GM18951 (cell line): ENCODE data around the gene TTBK1.

Source experiments
- POLR2A ChIP-seq: IDR thresholded peaks from 4 replicates; pipeline ENCODE4 v1.6.1; 2011; ENCODE audit warnings: mild to moderate bottlenecking; ENCODE audit not compliant: insufficient read length, insufficient read depth; ENCODE audit errors: extremely low read depth
- in situ Hi-C: fragments of 300-500 bp; cut with MboI; formaldehyde crosslinking; loops from one replicate; pipeline ENCODE4 v1.12.0; 2022; ENCODE audit warnings: low sequenced_read_pairs, mixed read lengths, inconsistent platforms; ENCODE audit not compliant: unreplicated experiment

TTBK1 gene

GRCh38 chr6:43274916-43275597, 31.8 kb downstream of the TTBK1 start:
- in situ Hi-C loops = no loop called here

GRCh38 chr6:43275801-43276576, 32.7 kb downstream of the TTBK1 start:
- TF ChIP-seq POLR2A = no peak
- in situ Hi-C loops = no loop called here

More at GRCh38 chr6:43274916-43275597, 31.8 kb downstream of the TTBK1 start:
- no peak for TF ChIP-seq POLR2A

GRCh38 chr6:43276577-43277305, 33.5 kb downstream of the TTBK1 start:
- no peak for TF ChIP-seq POLR2A
- in situ Hi-C loops = no loop called here

- in situ Hi-C loops = no loop called here
- TF ChIP-seq POLR2A = no peak
Measured at GRCh38 chr6:43277306-43277642, 34.0 kb downstream of the TTBK1 start.

DNA sequence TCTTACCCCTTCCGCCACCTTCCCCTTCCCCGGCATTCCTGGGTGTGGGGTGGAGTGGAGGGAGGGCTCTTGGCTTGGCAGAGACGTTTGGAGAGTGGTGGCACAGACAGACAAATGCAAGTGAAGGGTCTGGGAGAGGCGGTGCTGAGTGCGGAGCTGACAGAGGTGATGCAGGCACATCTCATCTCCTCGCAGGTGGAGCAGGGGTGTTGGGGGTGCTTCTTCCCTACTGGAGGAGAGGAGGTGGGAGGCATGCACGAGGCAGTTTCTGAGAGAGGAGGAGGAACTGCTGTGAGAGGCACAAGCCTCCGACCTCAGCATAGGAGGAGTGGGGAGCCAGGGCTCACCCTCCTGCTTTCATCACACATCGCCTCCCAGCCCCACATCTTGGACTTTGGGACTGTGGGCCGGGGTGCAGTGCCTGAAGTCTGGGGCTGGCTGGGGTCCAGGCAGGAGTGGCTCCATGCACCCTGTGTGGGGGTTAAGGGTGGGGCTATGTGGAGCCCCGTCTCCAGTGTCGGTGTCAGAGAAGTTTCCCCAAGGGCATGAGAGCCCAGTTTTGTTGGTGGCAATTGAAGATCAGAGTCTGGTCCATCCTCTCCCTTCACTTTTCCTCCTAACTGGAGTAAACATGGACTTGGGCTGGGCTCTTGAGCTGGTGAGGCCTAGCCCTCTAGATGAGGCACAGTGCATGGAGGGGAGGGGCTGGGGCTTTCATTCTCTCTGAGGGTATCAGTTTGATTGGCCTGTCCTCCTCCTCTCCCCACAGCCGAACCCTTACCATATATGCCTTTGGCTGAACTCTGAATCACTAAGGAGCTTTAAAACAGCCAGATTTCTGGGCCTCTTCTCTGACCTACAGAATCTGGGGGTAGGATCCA, 34.6 kb downstream of the TTBK1 start:
- no peak for TF ChIP-seq POLR2A
- in situ Hi-C loops = no loop called here

GRCh38 chr6:43278524-43279078, 35.3 kb downstream of the TTBK1 start:
- no peak for TF ChIP-seq POLR2A
- in situ Hi-C loops = no loop called here

DNA sequence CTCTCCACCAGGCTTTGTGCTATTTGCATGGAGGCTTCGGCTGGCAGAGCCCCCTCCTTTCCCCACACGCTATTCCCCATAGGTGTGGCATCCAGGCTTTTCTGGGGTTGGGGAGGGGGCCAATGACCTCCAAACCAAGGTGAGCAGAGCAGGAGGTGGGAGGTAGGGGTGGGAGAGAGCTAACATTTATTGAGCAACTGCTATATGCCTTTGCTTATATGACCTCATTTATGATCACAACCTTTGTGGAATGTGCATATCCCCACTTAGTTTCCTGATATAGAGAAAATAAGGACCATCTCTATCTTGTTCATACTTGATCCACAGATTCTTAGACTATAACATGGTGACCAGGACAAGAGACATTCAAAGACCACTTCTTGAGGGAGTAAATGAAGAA, 37.0 kb downstream of the TTBK1 start:
- in situ Hi-C loops = no loop called here

DNA sequence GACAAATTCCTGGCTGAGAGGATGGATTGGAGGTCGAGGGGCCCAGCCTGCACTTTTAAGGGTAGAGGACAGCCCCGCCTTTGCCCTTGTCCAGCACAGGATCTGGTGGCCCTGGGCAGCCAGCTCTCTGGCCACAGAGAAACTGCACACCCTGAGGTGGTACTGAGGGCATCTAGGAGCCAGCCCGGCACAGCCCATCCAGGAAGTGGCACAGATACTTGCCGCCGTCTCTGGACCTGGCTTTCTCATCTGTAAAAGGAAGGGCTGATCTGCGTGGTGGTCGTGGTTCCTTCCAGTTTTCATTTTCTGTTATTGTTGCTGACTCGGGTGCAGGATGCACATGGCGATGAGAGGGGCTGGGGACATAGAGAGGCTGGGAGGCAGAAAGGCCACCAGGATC, 38.8 kb downstream of the TTBK1 start:
- in situ Hi-C loops = no loop called here
- TF ChIP-seq POLR2A = no peak

More for the DNA sequence above, 37.0 kb downstream of the TTBK1 start:
- no peak for TF ChIP-seq POLR2A

DNA sequence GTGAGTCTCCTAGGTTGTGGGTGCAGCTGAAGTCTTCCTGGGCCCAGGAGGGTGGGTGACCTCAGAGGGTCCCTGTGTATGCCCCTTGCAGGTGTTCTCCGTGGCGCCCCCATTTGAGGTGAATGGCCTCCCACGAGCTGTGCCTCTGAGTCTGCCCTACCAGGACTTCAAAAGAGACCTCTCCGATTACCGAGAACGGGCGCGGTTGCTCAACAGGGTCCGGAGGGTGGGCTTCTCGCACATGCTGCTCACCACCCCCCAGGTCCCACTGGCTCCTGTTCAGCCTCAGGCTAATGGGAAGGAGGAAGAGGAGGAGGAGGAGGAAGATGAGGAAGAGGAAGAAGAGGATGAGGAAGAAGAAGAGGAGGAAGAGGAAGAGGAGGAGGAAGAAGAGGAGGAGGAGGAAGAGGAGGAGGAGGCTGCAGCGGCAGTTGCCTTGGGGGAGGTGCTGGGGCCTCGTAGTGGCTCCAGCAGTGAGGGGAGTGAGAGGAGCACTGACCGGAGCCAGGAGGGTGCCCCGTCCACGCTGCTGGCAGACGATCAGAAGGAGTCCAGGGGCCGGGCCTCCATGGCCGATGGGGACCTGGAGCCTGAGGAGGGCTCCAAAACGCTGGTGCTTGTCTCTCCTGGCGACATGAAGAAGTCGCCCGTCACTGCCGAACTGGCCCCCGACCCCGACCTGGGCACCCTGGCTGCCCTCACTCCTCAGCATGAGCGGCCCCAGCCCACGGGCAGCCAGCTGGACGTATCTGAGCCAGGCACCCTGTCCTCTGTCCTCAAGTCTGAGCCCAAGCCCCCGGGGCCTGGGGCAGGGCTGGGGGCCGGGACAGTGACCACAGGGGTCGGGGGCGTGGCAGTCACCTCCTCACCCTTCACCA, 39.6 kb downstream of the TTBK1 start:
- TF ChIP-seq POLR2A = no peak
- in situ Hi-C loops = no loop called here

DNA sequence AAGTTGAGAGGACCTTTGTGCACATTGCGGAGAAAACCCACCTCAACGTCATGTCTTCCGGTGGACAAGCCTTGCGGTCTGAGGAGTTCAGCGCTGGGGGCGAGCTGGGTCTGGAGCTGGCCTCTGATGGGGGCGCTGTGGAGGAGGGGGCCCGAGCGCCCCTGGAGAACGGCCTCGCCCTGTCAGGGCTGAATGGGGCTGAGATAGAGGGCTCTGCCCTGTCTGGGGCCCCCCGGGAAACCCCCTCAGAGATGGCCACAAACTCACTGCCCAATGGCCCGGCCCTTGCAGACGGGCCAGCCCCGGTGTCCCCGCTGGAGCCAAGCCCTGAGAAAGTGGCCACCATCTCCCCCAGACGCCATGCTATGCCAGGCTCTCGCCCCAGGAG, 40.2 kb downstream of the TTBK1 start:
- in situ Hi-C loops = no loop called here
- TF ChIP-seq POLR2A = no peak

- in situ Hi-C loops = no loop called here
- no peak for TF ChIP-seq POLR2A
Measured at GRCh38 chr6:43283905-43284304, 40.6 kb downstream of the TTBK1 start.
